HG03066 (cell line): ENCODE results near the gene SLC6A6.
"Not testable (repeated sequence)": the region's sequence is repeated elsewhere in the genome, so short reads cannot be mapped to it uniquely, and the experiment has no call there.

Experiments
- ATAC-seq: cut with Tn5 transposase; IDR thresholded peaks from one replicate; pipeline ENCODE4 v1.9.1; 2021; ENCODE audit warnings: low read depth; ENCODE audit not compliant: unreplicated experiment

Gene SLC6A6

GRCh38 chr3:14434126-14434497, 31.7 kb downstream of the SLC6A6 start:
- no peak for ATAC-seq

DNA sequence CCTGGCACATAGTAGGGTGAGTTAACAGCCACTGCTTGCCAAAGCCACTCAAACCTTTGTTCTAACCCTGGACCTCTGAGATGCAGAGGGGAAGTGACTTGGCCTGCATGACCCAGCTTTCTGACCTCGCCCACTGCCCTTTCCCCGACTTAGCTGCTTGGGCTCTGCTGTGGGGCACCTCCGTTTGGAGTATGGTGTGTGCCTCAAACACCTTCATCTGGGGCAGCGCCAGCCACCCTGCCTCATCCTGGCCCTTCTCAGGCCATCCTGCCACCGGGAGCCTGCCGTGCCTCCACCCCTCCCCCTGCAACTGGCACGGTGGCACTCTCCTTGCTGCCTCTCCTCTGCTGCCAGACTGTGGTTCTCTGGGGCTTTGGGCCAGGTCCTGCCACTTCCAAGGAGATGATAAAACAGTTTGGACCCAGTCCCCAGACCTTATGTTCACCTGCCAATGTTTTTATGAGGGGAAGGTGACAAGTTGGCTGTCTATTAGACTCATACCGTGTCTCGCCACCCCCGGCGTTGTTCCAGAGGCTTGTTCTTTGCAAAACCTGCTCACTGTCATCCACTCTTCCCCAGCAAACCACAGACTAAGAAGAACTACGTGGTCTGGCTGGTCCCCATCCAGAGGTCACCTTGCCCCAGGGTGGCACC, 32.2 kb downstream of the SLC6A6 start:
- ATAC-seq: no peak

GRCh38 chr3:14435175-14436014, 33.0 kb downstream of the SLC6A6 start:
- ATAC-seq: no peak

GRCh38 chr3:14436954-14437281, 34.5 kb downstream of the SLC6A6 start:
- ATAC-seq: no peak

GRCh38 chr3:14437705-14438104, 35.3 kb downstream of the SLC6A6 start:
- not testable (repeated sequence) for ATAC-seq

DNA sequence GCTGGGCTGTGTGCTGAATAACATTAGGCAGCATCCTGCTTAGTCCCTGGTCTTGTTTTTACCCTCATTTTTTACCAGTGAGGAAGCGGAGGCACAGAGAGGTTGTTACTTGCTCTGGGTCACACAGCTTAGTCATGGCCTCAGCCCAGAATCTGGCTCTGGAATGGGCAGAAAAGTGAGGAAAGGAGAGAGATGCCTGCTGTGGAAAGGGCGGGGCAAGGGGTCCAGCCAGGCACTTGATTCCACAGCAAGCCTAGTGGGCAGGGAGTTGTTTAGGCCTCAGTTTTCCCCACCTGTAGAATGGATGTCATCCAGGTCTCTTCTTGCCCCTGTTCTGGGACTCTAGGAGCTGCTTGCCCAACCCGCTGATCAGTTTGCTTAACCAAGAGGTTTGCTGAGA, 35.9 kb downstream of the SLC6A6 start:
- ATAC-seq: no peak

DNA sequence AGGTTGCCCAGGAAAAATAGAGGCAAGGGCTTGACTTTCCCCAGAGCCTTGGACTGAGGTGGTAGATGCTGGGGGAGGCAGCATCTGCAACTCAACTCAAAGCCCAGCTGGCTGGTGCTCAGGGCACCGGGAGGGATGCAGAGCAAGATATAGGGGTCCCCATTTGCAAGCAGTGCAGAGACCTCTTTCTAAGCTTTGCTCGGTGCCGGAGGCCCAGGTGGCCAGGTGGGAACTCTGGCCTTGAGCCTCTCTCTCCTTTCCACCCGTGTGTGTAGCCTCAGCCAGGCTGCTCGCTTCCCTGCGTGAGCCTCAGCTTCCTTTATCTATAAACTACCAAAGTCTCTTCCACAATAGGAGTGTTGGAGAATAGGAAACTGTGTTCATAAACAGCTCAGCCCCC, 36.5 kb downstream of the SLC6A6 start:
- ATAC-seq: no peak

GRCh38 chr3:14439501-14440167, 37.2 kb downstream of the SLC6A6 start:
- ATAC-seq: no peak

GRCh38 chr3:14440168-14440518, 37.7 kb downstream of the SLC6A6 start:
- ATAC-seq: no peak

- ATAC-seq: no peak
Measured at GRCh38 chr3:14440531-14441239, 38.3 kb downstream of the SLC6A6 start.

GRCh38 chr3:14441240-14441919, 39.0 kb downstream of the SLC6A6 start:
- no peak for ATAC-seq

DNA sequence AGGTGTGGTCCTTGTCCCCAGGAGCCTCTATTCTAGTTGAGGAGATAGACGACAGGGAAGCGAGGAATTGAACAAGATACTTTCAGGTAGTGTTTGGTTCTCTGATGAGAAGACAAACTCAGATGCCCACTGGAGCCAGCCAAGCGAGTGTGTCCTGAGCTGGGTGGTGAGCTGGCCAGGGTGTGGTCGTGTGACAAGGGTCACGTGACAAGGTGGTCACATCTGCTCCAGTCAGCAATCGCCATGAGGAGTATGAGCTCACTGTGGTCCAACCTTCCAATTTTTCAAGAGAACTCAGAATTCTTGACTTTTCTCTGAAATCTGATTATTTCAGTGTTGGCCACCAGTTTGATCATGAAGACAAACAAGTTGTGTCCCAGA, 39.5 kb downstream of the SLC6A6 start:
- no peak for ATAC-seq

DNA sequence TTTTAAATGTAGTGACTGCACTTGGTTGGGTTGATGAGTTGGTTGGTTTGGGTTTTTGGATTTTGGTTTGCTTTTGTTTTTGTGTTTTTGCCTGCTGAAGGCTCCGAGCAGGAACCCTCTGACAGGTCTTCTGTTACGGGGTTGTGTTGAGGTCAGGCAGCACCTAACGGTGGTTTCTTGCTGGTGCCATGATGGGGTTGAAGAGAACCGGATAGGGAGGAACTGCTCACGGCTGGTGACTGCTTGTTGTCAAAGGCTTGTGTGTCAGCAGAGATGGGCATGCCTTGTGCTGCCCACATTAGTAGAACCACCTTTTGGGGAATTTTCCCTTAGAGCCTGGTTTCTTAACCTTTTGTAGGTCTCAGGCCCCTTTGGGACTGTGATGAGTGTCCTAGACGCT, 42.0 kb downstream of the SLC6A6 start:
- no peak for ATAC-seq

- no peak for ATAC-seq
Measured at GRCh38 chr3:14445773-14446172, 43.4 kb downstream of the SLC6A6 start.

DNA sequence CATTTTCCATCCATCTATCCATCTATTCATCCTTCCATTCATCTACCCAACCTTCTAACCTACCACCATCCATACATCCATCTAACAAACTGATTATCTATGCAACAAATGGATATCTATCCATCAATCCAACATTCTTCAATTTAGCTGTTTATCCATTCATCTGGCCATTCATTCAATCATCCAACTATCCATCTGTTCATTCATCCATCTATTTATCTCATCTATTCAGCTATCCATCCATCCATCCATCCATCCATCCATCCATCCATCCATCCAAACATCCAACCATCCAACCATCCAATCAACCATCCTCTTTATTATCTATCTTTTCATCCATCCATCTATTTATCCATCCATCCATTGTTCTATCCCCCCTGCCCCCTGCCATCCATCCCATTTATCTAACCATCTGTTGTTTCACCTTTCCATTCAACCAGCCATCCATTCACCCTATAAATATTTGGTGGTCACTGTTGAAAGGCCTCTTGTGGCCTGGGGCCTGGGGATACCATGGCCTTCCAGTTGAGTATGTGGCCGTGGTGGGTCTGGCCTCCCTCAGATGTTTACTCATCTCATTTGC, 44.7 kb downstream of the SLC6A6 start:
- ATAC-seq: no peak

- no peak for ATAC-seq
Measured at GRCh38 chr3:14448063-14448462, 45.7 kb downstream of the SLC6A6 start.

DNA sequence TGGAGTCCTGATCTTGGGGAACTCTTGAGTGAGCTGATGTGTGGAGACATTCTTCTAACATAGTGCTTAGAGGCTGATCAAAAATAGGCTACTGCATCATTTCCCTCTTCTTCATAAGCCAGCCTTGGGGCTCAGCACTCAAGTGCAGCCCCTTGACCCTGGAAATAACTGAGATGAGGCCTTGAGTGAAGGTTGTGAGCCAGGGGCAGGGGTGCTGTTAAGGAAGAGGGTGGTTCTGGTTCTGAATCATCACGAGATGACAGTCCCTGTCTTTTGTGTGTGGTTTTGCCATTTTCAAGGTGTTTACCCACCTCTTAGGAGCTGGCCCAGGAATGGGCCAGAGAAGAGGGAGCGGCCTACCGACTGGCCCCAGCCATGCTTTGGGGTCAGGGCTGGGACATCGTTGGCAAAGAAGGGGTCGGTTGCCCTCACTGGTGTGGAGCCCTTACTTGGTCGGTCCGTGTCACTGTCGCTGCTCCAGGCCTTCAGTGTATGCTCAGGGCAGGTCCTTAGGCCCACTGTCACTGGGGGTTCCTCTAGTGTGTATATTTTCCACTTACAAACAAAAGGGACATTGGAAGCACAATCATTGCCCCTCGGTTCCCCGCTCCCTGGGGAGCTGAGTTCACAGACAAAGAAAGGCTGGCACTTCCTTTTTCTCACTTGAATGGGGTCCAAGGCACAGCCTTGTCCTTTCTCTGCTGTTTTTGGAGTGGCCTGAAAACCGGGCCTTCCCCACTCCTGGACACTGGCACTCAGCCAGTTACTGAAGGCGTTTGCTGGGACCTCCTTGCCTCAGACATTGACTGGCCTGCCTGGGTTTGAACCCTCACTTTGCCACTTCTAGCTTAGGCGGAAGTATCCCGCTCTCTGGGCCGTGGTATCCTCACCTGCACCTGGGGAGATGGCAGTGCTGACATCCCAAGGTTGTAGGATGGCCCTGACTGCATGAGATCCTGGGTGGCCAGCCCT, 46.6 kb downstream of the SLC6A6 start:
- ATAC-seq: no peak

GRCh38 chr3:14450506-14450905, 48.1 kb downstream of the SLC6A6 start:
- ATAC-seq: no peak

GRCh38 chr3:14450922-14451606, 48.7 kb downstream of the SLC6A6 start:
- no peak for ATAC-seq
